Gastrocnemius medialis (tissue), 4 donors: ENCODE results near the gene CYP2E1.

Experiments
- POLR2A ChIP-seq, 2 donors: fragments of 450-650 bp; IDR thresholded peaks; one replicate each; pipeline ENCODE4 v1.6.1; 2017; ENCODE audit warnings: antibody characterized with exemption in 2 of 2, mild to moderate bottlenecking in 2 of 2, moderate library complexity in 2 of 2
- TF ChIP-seq, protein P1 (sequence below), 5 experiments: fragments of 450-650 bp in 3 of 5; fragments of 200-600 bp in 2 of 5; sonication (generic) in 2 of 5; IDR thresholded peaks in 4 of 5; conservative IDR thresholded peaks in 1 of 5; 1 replicate in 4 of 5; 2 replicates in 1 of 5; pipeline ENCODE4 v1.5.1; 2016 to 2019; ENCODE audit warnings: antibody characterized with exemption in 5 of 5, mild to moderate bottlenecking in 3 of 5, moderate library complexity in 3 of 5

DNA sequence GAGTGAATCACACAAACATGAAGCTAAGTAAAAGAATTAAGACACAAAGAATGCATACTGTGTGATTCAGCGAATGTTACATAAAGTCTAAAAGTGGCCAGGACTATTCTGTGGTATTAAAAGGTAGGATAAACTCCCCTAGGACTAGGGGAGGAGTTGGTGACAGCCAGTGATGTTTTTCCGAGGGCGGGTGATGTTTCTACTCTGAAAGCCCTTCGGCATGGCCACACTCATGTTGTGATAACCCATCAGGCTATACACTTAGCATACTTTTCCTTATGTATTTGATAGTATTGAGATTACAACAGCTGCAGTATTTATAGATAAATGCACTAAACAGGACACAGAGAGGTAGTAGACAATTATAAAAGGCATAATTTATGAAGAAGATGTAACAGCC lies 15.8 kb upstream of the CYP2E1 start:
- TF ChIP-seq, protein P1, sequence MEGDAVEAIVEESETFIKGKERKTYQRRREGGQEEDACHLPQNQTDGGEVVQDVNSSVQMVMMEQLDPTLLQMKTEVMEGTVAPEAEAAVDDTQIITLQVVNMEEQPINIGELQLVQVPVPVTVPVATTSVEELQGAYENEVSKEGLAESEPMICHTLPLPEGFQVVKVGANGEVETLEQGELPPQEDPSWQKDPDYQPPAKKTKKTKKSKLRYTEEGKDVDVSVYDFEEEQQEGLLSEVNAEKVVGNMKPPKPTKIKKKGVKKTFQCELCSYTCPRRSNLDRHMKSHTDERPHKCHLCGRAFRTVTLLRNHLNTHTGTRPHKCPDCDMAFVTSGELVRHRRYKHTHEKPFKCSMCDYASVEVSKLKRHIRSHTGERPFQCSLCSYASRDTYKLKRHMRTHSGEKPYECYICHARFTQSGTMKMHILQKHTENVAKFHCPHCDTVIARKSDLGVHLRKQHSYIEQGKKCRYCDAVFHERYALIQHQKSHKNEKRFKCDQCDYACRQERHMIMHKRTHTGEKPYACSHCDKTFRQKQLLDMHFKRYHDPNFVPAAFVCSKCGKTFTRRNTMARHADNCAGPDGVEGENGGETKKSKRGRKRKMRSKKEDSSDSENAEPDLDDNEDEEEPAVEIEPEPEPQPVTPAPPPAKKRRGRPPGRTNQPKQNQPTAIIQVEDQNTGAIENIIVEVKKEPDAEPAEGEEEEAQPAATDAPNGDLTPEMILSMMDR (IDR thresholded peaks at IDR 0.05 in 4 of 5, conservative IDR thresholded peaks at IDR 0.05 in 1 of 5): no peak
- no peak for TF ChIP-seq POLR2A (IDR thresholded peaks at IDR 0.05)
